NCI-H526 (cell line): ENCODE measurements around the gene TBX4.
"Not testable (repeated sequence)": the region's sequence is repeated elsewhere in the genome, so short reads cannot be mapped to it uniquely, and the experiment has no call there.

Experiments used
- DNase-seq, 2 experiments: peaks; one replicate each; lab custom pipeline; 2025; lab: John Stamatoyannopoulos, UW

Gene TBX4

GRCh38 chr17:61483778-61484116 lies 31.5 kb downstream of the TBX4 start:
- DNase-seq, result no peak

GRCh38 chr17:61484174-61484573 lies 32.0 kb downstream of the TBX4 start:
- no peak for DNase-seq

- no peak for DNase-seq
Measured at GRCh38 chr17:61485067-61485775, 33.0 kb downstream of the TBX4 start.

- DNase-seq, result no peak
Measured at GRCh38 chr17:61486135-61487120, 34.2 kb downstream of the TBX4 start.

- DNase-seq, result no peak
Measured at GRCh38 chr17:61487161-61487988, 35.2 kb downstream of the TBX4 start.

GRCh38 chr17:61487989-61488595 lies 35.9 kb downstream of the TBX4 start:
- no peak for DNase-seq

GRCh38 chr17:61488878-61489718 lies 36.9 kb downstream of the TBX4 start:
- peak in 1 of 2 experiments; percentile 4 for DNase-seq

- no peak for DNase-seq
Measured at GRCh38 chr17:61489719-61490490, 37.7 kb downstream of the TBX4 start.

- DNase-seq, result no peak
Measured at GRCh38 chr17:61490540-61490975, 38.3 kb downstream of the TBX4 start.

GRCh38 chr17:61491981-61492380 lies 39.8 kb downstream of the TBX4 start:
- DNase-seq, result no peak

- no peak for DNase-seq
Measured at GRCh38 chr17:61492759-61493526, 40.7 kb downstream of the TBX4 start.

- not testable (repeated sequence) for DNase-seq
Measured at GRCh38 chr17:61493830-61494324, 41.7 kb downstream of the TBX4 start.

- no peak for DNase-seq
Measured at GRCh38 chr17:61494325-61495160, 42.3 kb downstream of the TBX4 start.

- no peak for DNase-seq
Measured at GRCh38 chr17:61495161-61495857, 43.1 kb downstream of the TBX4 start.

- DNase-seq, result no peak
Measured at GRCh38 chr17:61496174-61496956, 44.1 kb downstream of the TBX4 start.

- DNase-seq, result no peak
Measured at GRCh38 chr17:61496957-61497653, 44.9 kb downstream of the TBX4 start.
